ENCODE data around the gene PHYKPL. TPM values are rescaled to one million over a fixed set of nuclear protein-coding genes. Genes with fewer than 3 reads are reported as not detected.

Gene PHYKPL
- total and polyA plus RNA-seq, 2 of the 8 experiments (the other 6 are each of a cell fraction or from before 2014, with no cell fraction given) = 25.1 to 32.1 TPM

GRCh38 chr5:178279026-178279722 lies 46.6 kb upstream of the PHYKPL start (continued):
- TF ChIP-seq JUND (IDR thresholded peaks at IDR 0.05; ENCODE audit: low read length) (no peak), E2F6 (IDR thresholded peaks at IDR 0.05) (no peak), ATF3 (IDR thresholded peaks at IDR 0.05; ENCODE audit: insufficient read depth, low read depth, low read length) (no peak), CREB1 (IDR thresholded peaks at IDR 0.05) (no peak), POLR2A (IDR thresholded peaks at IDR 0.05; ENCODE audit: control extremely low read depth in 1 of 2, low read depth in 2 of 2, low read length in 2 of 2) (no peak)
